Measurements from ENCODE around the gene PPP6R3. TPM values are rescaled to one million over a fixed set of nuclear protein-coding genes. Genes with fewer than 3 reads are reported as not detected.

PPP6R3 gene
- total RNA-seq, 1 donor from 2014 or later = 115 TPM

- TF ChIP-seq, protein P1, sequence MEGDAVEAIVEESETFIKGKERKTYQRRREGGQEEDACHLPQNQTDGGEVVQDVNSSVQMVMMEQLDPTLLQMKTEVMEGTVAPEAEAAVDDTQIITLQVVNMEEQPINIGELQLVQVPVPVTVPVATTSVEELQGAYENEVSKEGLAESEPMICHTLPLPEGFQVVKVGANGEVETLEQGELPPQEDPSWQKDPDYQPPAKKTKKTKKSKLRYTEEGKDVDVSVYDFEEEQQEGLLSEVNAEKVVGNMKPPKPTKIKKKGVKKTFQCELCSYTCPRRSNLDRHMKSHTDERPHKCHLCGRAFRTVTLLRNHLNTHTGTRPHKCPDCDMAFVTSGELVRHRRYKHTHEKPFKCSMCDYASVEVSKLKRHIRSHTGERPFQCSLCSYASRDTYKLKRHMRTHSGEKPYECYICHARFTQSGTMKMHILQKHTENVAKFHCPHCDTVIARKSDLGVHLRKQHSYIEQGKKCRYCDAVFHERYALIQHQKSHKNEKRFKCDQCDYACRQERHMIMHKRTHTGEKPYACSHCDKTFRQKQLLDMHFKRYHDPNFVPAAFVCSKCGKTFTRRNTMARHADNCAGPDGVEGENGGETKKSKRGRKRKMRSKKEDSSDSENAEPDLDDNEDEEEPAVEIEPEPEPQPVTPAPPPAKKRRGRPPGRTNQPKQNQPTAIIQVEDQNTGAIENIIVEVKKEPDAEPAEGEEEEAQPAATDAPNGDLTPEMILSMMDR (IDR thresholded peaks at IDR 0.05; ENCODE audit: unreplicated experiment) = no peak
- H3K9me3 Mint-ChIP-seq (ENCODE audit: unreplicated experiment) = no peaks in the 10 kb centered on the region
- no peak for DNase-seq (ENCODE audit: low spot score)
- H3K27ac Mint-ChIP-seq (ENCODE audit: unreplicated experiment) = no peak overlapping the region
- H3K4me3 Mint-ChIP-seq (ENCODE audit: unreplicated experiment) = no peak overlapping the region
- peaks cover 17% of the 10 kb centered on the region for H3K36me3 Mint-ChIP-seq (ENCODE audit: low read depth, unreplicated experiment)
- H3K27me3 Mint-ChIP-seq (ENCODE audit: unreplicated experiment) = no peaks in the 10 kb centered on the region
- peaks cover 33% of the 10 kb centered on the region for H3K4me1 Mint-ChIP-seq (ENCODE audit: unreplicated experiment)
Observed at GRCh38 chr11:68531129-68531693, 70.7 kb downstream of the PPP6R3 start.

GRCh38 chr11:68532727-68533369, 72.3 kb downstream of the PPP6R3 start:
- H3K27me3 Mint-ChIP-seq (ENCODE audit: unreplicated experiment) = no peaks in the 10 kb centered on the region
- H3K4me3 Mint-ChIP-seq (ENCODE audit: unreplicated experiment) = no peak overlapping the region
- H3K4me1 Mint-ChIP-seq (ENCODE audit: unreplicated experiment) = peaks cover 23% of the 10 kb centered on the region
- H3K36me3 Mint-ChIP-seq (ENCODE audit: low read depth, unreplicated experiment) = peaks cover 5% of the 10 kb centered on the region
- H3K27ac Mint-ChIP-seq (ENCODE audit: unreplicated experiment) = no peak overlapping the region
- no peaks in the 10 kb centered on the region for H3K9me3 Mint-ChIP-seq (ENCODE audit: unreplicated experiment)
- DNase-seq (ENCODE audit: low spot score) = no peak
- TF ChIP-seq, protein P1 (IDR thresholded peaks at IDR 0.05; ENCODE audit: unreplicated experiment) = no peak

GRCh38 chr11:68533945-68534344, 73.4 kb downstream of the PPP6R3 start:
- Mint-ChIP-seq H3K4me3 (ENCODE audit: unreplicated experiment) (no peak overlapping the region), H3K36me3 (ENCODE audit: low read depth, unreplicated experiment) (peaks cover 12% of the 10 kb centered on the region), H3K27ac (ENCODE audit: unreplicated experiment) (no peak overlapping the region), H3K4me1 (ENCODE audit: unreplicated experiment) (peaks cover 12% of the 10 kb centered on the region), H3K9me3 (ENCODE audit: unreplicated experiment) (no peaks in the 10 kb centered on the region), H3K27me3 (ENCODE audit: unreplicated experiment) (no peaks in the 10 kb centered on the region)
- TF ChIP-seq, protein P1 (IDR thresholded peaks at IDR 0.05; ENCODE audit: unreplicated experiment) = no peak
- no peak for DNase-seq (ENCODE audit: low spot score)

DNA sequence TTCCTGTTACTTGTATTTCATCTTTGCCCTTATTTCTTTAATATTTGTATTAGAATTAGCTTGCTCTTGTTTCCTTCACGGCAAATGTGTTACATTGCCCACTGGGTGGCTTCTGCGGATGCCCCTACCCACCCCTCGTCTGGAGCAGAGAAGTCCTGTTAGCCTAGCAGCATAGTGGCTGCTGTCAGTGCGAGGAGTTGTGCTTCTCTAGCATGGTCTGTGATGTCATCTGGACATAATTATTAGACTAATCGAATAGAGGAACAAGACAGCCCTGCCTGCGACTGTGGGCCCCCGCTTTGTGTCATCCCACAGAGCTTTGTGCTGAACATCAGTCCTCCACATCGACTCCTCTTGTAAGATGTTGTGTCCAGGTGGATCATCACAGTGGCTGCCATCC, 74.5 kb downstream of the PPP6R3 start:
- H3K27ac Mint-ChIP-seq (ENCODE audit: unreplicated experiment) = peak overlapping the region; percentile 13
- TF ChIP-seq, protein P1 (IDR thresholded peaks at IDR 0.05; ENCODE audit: unreplicated experiment) = no peak
- no peak for DNase-seq (ENCODE audit: low spot score)
- H3K4me3 Mint-ChIP-seq (ENCODE audit: unreplicated experiment) = no peak overlapping the region
- H3K36me3 Mint-ChIP-seq (ENCODE audit: low read depth, unreplicated experiment) = peaks cover 24% of the 10 kb centered on the region
- H3K4me1 Mint-ChIP-seq (ENCODE audit: unreplicated experiment) = peaks cover 17% of the 10 kb centered on the region
- H3K27me3 Mint-ChIP-seq (ENCODE audit: unreplicated experiment) = peaks cover under 1% of the 10 kb centered on the region
- no peaks in the 10 kb centered on the region for H3K9me3 Mint-ChIP-seq (ENCODE audit: unreplicated experiment)

DNA sequence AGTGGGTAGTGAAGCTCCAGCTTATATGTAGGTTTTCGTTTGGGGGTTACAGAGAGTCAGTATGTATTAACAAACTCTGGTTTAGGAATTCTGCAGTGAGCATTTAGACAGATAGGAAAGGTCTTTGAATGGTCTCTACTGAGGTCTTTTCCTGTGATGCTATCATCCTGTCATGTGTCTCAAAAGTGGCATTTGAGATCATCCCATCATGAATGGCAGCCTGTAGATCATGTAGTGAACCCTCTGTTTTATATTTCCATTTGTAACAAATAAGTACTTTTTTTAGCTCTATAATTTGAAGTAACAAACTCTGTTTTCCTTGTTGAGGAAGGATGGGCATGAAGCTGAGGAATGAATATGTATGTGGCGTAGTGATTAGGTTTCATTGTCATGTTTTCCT, 76.2 kb downstream of the PPP6R3 start:
- Mint-ChIP-seq H3K4me3 (ENCODE audit: unreplicated experiment) (no peak overlapping the region), H3K9me3 (ENCODE audit: unreplicated experiment) (no peaks in the 10 kb centered on the region), H3K27me3 (ENCODE audit: unreplicated experiment) (peaks cover 3% of the 10 kb centered on the region), H3K27ac (ENCODE audit: unreplicated experiment) (no peak overlapping the region), H3K4me1 (ENCODE audit: unreplicated experiment) (peaks cover 25% of the 10 kb centered on the region), H3K36me3 (ENCODE audit: low read depth, unreplicated experiment) (peaks cover 31% of the 10 kb centered on the region)
- TF ChIP-seq, protein P1 (IDR thresholded peaks at IDR 0.05; ENCODE audit: unreplicated experiment) = no peak
- DNase-seq (ENCODE audit: low spot score) = no peak
